NCI-H1930 (cell line): ENCODE measurements around the gene EFNB2.

ENCODE experiments used
- DNase-seq, 2 experiments: peaks; one replicate each; lab custom pipeline; 2025; lab: John Stamatoyannopoulos, UW

EFNB2 gene

GRCh38 chr13:106525865-106526264, 9.6 kb downstream of the EFNB2 start:
- no peak for DNase-seq

DNA sequence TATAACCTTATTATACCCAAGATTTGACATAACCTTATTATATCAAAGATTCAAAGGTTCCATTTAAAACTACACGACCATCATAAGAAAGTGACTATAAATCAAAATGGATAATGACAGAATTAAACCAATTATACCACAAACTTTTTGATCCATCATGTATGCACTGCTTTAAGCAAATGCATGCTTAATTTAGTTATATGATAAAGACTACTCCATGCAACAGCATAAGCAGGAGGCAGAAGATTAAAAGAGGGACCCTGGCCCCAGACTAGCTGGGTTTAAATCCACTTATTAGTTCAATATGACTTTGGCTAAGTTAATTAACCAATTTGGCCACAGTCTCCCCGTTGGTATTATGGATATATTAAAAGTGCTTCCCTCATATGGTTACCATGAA, 11.4 kb downstream of the EFNB2 start:
- no peak for DNase-seq

GRCh38 chr13:106523576-106523975, 11.9 kb downstream of the EFNB2 start:
- no peak for DNase-seq

- DNase-seq, result no peak
Observed at GRCh38 chr13:106522898-106523525, 12.4 kb downstream of the EFNB2 start.

GRCh38 chr13:106522112-106522705, 13.3 kb downstream of the EFNB2 start:
- no peak for DNase-seq

DNA sequence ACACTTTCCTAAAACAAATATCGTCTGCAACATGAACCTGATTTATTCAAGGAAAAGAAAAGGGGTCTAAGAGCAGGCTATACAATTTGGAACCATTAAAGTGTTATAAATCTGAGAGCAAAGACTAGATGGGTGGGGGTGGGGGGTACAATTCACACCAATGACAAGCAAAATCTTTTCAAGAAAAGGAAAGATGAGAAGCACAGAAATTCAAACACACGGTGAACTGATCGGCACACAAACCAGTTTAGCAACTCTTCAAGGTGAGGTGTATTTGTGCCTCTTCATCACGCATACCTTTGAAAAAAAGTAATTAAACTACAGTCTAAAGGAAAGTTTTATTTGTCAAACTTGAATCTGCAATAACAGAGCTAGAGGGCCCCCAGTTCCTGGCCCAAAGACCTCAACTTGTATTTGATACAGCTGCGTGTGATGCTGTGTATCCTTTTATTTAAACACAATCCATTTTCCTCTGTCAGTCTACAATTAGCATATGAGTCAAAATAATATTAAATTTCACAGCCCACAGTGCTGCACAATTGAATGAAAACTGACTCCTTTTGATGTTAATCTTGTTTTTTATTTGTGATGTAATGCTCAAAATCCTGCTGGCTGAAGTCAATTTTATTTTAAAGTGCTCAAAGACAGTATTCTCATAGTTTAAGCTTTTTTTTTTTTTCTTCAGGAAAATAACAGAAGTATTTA, 14.2 kb downstream of the EFNB2 start:
- DNase-seq, result no peak

DNA sequence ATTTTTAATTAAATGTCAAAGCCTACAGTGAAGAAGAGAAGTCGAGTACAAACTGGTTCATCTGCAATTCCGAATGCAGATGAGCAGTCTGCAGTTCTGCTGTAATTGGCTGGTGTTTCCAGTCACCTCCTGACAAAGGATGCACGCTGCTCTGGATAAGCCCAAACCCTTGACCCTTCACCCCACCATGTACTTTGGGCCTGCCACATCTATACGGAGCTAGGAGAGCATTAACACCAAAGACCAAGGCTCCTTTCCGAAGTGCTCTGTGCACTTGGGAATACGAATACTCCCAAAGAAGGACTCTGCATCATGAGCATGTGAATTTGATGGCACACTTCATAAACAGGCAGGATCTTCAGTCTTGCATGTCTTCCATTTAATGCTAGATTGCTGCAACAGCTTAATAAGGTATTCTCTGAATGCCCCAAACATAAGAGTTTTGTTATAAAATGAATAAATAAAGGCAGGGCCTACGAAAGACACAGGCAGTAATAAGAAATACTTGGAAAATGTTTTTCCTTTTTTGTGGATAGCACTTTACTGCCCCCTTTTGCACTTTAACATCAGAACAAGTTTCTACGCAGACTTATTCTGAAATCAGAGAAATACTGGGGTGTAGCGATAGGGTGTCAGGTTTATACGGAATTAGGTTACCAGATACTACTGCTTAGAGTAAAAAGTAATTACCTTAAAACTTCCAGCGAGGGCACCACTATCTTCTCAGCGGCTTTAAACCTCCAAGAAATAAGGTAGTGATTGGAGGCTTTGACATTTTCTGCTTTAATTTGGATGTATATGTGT, 15.0 kb downstream of the EFNB2 start:
- DNase-seq, result no peak

GRCh38 chr13:106518512-106518911, 16.9 kb downstream of the EFNB2 start:
- no peak for DNase-seq

DNA sequence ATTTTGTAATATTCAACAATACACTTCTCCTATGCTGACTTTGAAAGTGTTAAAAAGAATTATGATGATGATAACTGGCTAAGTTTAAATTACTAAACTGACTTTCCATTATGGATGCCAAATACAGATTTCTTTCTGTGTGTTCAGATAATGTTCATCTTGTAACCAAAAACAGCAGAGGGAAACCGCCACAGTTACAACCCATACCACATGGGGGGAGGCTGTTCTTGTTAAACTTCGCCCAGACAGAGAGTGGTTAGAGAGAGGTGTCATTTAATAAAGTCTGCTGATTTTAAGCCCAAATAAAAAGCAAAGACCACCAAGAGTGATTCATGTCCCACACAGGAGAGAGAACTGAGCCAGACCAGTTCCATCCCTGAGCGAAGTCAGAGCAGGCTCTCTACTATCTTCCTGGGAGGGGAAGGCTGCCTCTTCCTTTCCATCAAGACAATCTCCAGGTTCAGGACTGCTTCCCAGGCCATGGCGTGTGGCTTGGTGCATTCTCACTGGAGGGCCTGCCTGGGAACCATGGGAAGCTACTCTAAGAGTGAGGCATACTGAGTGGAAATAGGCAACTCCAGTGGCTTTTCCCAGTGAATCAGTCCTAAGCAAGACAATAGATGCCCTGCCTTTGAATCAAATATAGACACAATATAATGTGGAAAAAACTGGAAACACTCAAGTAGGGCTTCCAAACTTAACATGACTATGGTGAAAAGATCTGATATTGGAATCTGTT, 18.2 kb downstream of the EFNB2 start:
- no peak for DNase-seq

GRCh38 chr13:106515635-106516254, 19.7 kb downstream of the EFNB2 start:
- no peak for DNase-seq

- DNase-seq, result no peak
Observed at GRCh38 chr13:106514928-106515634, 20.4 kb downstream of the EFNB2 start.

DNA sequence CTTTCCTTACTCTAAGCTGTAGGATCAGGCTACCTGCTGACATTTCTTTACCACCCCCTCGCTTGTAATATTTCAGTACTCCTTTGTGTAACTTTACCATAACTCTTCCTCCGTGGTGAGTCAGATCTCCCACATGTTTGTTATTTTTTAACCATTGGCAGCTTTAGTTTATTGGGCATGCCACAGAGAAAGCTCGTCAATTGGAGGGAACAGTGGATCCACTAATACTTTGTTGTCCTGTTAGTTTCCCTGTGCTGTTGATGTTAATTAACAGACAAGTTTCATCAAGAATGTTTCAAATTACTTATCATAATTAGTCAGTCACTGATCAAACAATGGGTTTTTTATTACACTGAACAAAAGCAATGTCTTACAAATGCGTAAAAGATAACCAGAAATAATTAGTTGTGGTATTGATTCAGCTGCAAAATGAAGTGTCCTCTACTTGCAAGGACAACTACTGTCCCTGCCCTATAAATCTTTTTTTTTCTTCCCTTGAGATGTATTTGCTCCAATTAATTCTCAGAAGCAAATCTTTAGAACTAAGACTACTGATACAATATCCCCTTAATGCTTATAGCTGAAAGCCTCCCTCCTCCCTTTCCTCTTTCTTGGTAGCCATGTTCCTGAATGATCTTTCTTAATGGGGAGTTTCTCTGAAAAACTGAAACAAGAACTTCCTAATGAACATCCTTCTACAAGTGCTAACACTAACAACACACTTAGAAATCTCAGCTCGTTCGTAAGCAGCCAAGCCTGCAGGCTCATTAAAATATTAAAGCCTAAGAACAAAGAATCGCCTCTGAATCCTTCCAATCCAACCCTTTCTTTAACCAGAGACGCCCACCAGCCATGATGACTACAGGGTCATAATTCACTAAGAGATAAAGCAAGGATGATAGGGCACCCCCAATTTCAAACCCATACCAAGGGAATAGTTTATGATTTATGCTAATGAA, 22.2 kb downstream of the EFNB2 start:
- DNase-seq, result no peak

- no peak for DNase-seq
Observed at GRCh38 chr13:106507560-106508274, 27.7 kb downstream of the EFNB2 start.

DNA sequence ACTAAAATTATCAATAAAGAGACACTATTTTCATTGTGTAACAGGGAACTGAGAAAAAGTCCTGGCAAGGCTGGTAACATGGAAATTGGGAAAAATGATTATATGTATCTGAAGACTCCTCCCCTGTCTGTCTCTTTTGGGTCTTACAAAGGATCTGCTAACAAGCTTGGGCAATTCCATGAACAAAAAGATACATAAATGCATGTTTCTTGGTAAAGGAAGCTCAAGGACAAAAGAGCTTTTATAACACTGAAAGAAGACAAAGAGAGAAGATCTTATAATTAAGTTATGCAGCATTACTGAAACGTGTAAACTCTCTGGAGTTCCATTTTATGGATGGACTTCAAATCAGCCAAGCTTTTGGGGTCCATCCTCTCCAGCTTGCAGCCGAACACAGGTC, 29.2 kb downstream of the EFNB2 start:
- no peak for DNase-seq

DNA sequence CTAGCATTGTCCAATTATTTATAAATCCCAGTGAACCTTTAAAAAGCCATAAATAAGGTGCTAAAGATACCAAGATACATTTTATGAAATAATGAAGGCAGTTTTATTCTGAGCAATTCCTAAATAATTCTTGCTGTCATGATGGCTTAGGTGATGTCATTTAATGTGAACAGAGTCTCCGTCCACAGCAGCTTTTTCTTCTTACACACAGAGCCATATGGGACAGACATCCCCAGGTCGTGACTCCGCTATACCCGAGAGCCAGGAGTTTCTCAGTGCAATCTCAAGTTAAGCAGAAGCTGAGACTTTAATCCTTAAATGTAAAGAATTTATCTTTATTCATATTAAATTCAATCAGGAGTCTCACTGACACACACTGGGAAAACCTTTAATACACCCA, 29.7 kb downstream of the EFNB2 start:
- DNase-seq, result no peak

DNA sequence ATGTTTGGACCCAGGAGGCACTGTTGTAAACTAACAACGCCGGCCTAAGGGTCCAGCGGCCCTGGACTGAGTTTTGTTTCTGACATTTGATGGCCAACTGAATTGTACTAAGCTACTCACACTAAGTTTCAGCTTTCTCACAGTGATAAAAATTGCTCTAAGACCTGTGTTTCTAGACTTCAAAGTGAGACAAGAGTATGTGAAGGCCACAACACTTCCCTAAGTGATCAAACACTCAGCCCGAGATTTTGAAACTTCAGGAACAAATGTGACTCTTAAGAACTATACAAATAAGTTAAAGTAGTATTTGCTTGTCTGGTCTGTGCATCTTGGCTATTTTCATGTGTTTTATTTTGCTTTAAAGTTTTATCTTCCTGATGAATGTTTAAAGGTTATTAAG, 30.2 kb downstream of the EFNB2 start:
- no peak for DNase-seq

GRCh38 chr13:106503730-106504453, 31.6 kb downstream of the EFNB2 start:
- no peak for DNase-seq

DNA sequence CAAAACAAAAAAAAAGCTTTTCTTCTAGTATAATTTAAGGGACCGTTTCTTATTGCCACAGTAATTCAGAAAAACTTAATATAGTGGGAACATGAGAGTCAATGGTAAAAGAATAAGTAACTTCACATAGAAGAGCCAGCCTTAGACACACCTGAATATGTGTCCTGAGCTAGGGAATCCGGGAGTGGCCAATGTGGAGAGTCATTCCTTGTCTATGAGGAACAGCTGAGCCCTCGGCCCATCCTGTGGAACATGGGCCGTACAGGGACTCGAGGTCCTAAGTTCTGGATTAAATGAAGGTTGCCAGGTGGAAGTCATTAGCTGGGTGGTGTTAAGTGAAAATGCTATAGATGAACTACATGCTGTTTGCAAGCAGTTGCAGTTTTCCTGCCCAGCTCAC, 32.2 kb downstream of the EFNB2 start:
- DNase-seq, result no peak
